Naive B cell (primary cell): Measurements from ENCODE around the gene CFTR. TPM values are rescaled to one million over a fixed set of nuclear protein-coding genes. Genes with fewer than 3 reads are reported as not detected.

Source experiments
- ATAC-seq, 2 donors: fragments of 150-1000 bp; cut with Tn5 transposase; 2 replicates each; pipeline ENCODE4 v1.10.0; 2021; ENCODE audit warnings: low read depth in 2 of 2, mild to moderate bottlenecking in 2 of 2, moderate library complexity in 2 of 2
- DNase-seq: peaks from one replicate; pipeline ENCODE4 v3.0.0; 2022
- H3K27ac Mint-ChIP-seq, 6 donors: one replicate each; pipeline ENCODE4 v1.8.0; 2020 to 2022; ENCODE audit warnings: mild to moderate bottlenecking in 6 of 6, mixed read lengths in 6 of 6, moderate library complexity in 5 of 6, inconsistent platforms in 2 of 6
- H3K27me3 Mint-ChIP-seq, 3 donors: one replicate each; pipeline ENCODE4 v1.8.0; 2021 to 2022; ENCODE audit warnings: mixed read lengths in 3 of 3, mild to moderate bottlenecking in 1 of 3
- H3K36me3 Mint-ChIP-seq, 2 donors: one replicate each; pipeline ENCODE4 v1.8.0; 2020 to 2022; ENCODE audit warnings: mixed read lengths in 2 of 2, inconsistent platforms in 1 of 2, mild to moderate bottlenecking in 1 of 2
- H3K4me1 Mint-ChIP-seq, 3 donors: one replicate each; pipeline ENCODE4 v1.8.0; 2020 to 2022; ENCODE audit warnings: mixed read lengths in 3 of 3, inconsistent platforms in 1 of 3, mild to moderate bottlenecking in 1 of 3, moderate library complexity in 1 of 3
- H3K4me3 Mint-ChIP-seq, 8 donors: one replicate each; pipeline ENCODE4 v1.8.0; 2020 to 2022; ENCODE audit warnings: mild to moderate bottlenecking in 8 of 8, mixed read lengths in 8 of 8, moderate library complexity in 8 of 8, inconsistent platforms in 2 of 8
- H3K9me3 Mint-ChIP-seq, 7 donors: one replicate each; pipeline ENCODE4 v1.8.0; 2020 to 2022; ENCODE audit warnings: mixed read lengths in 7 of 7, mild to moderate bottlenecking in 5 of 7, inconsistent platforms in 2 of 7, moderate library complexity in 1 of 7
- polyA plus RNA-seq, 6 donors: library from polyadenylated mRNA; unstranded; fragments of 300-500 nt; fragmentation: Illumina TruSeq; gene quantifications; one replicate each; pipeline ENCODE4 v1.2.3, GENCODE V29; 2021; ENCODE audit warnings: low read depth in 6 of 6

The CFTR gene
- polyA plus RNA-seq, 6 donors from 2014 or later, result not detected

GRCh38 chr7:117652943-117653680, 173.3 kb downstream of the CFTR start:
- DNase-seq (no peak), ATAC-seq (no peak)
- Mint-ChIP-seq H3K36me3 (no peaks in the 10 kb centered on the region), H3K4me3 (no peak overlapping the region), H3K27me3 (no peaks in the 10 kb centered on the region), H3K9me3 (peaks cover 0 to 5% (median 3%) of the 10 kb centered on the region in 7 donors), H3K4me1 (no peaks in the 10 kb centered on the region), H3K27ac (no peak overlapping the region)

DNA sequence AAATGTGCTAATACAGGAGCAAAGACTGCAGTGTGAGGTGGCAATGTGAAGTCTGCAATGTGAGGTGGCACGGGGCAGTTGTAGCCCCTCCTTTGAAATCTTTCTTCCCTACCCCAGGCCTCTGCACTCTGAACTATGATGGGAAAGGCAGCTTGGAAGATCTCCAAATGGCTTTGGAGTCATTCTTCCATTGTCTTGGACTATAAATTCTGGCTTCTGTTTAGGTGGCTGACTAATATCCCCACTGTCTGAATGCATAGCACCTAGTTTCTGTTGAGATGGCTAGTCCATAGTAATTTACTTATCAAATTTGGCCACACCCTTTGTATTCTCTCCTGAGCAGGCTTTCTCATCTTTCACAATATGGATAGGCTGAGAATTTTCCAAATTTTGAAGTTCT, 175.0 kb downstream of the CFTR start:
- peaks cover 0 to 12% (median 0%) of the 10 kb centered on the region in 7 donors for H3K9me3 Mint-ChIP-seq
- DNase-seq, result no peak
- ATAC-seq, result no peak
- H3K27me3 Mint-ChIP-seq, result no peaks in the 10 kb centered on the region
- no peaks in the 10 kb centered on the region for H3K4me1 Mint-ChIP-seq
- no peaks in the 10 kb centered on the region for H3K36me3 Mint-ChIP-seq
- H3K27ac Mint-ChIP-seq, result no peak overlapping the region
- no peak overlapping the region for H3K4me3 Mint-ChIP-seq

DNA sequence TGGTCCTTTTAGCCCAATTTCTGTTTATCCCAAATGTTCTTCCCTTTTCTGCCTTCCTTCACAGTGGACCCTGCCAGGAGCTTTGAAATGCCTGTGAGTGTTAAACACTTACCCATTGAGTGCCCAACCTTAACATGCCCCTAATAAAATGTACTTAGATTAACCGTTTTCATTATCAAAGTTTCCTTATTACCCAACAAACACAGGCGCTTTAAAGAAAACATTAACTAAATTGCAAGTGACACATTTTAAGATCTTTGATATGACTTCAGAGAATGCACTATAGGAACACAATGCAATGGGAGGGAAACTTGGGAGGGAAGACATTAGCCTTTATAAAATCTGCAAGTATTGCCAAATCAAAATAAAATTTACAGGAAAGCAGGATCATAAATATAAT, 177.0 kb downstream of the CFTR start:
- ATAC-seq (no peak), DNase-seq (no peak)
- Mint-ChIP-seq H3K36me3 (no peaks in the 10 kb centered on the region), H3K27ac (no peak overlapping the region), H3K4me1 (no peaks in the 10 kb centered on the region), H3K27me3 (no peaks in the 10 kb centered on the region), H3K9me3 (peaks cover 0 to 9% (median 0%) of the 10 kb centered on the region in 7 donors), H3K4me3 (no peak overlapping the region)

DNA sequence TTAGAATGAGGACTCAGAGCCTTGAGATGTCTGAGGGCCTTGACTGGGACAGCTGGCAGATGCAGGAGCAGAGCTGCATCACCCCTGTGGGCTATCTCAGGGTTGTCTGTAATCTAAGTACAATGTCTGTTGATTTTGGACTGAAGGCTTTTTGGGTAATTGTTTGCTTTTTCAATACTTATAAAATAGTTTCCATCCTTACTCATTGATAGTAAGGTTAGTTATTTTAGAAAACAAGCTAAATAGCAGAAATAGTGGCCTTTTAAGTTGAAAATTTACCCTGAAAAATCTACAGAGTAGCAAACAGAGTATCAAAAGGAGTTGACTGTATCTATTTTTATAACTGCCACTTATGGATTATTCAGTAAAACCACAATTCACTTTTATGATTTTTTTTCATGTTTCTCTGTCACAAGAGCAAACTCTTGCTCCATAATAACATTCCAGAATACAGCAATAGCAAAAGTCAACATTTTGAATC, 179.7 kb downstream of the CFTR start:
- no peaks in the 10 kb centered on the region for H3K27me3 Mint-ChIP-seq
- H3K9me3 Mint-ChIP-seq, result peaks cover 0 to 14% (median 0%) of the 10 kb centered on the region in 7 donors
- ATAC-seq (no peak), DNase-seq (no peak)
- H3K4me3 Mint-ChIP-seq, result no peak overlapping the region
- H3K27ac Mint-ChIP-seq, result no peak overlapping the region
- H3K4me1 Mint-ChIP-seq, result no peaks in the 10 kb centered on the region
- H3K36me3 Mint-ChIP-seq, result no peaks in the 10 kb centered on the region

DNA sequence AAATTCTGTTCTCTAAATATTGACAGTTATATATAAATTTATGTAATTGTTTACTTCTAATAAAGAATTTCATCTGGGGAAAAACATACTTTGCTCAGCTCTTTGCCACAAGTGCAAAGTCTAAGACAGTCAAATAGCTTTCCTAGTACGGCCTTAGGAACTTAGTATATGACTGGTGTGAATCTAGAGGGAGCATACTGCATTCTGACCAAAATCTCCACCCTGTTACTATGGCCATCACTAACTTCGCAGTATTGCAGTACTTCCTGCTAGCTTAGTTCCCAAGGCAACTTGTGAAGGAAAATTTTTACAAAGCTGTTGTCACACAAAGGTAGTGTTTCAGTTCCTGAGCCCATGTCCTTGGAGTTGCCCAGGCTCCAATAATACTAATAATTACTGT, 181.5 kb downstream of the CFTR start:
- Mint-ChIP-seq H3K4me1 (no peaks in the 10 kb centered on the region), H3K36me3 (no peaks in the 10 kb centered on the region), H3K4me3 (no peak overlapping the region), H3K27ac (no peak overlapping the region), H3K27me3 (no peaks in the 10 kb centered on the region), H3K9me3 (peaks cover 0 to 14% (median 0%) of the 10 kb centered on the region in 7 donors)
- ATAC-seq, result no peak
- no peak for DNase-seq

DNA sequence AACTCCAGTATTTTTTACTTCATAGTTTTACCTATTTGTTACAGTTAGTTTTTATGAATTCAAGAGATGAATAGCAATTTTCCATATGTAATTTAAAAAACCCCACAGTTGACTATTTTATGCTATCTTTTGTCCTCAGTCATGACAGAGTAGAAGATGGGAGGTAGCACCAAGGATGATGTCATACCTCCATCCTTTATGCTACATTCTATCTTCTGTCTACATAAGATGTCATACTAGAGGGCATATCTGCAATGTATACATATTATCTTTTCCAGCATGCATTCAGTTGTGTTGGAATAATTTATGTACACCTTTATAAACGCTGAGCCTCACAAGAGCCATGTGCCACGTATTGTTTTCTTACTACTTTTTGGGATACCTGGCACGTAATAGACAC, 184.2 kb downstream of the CFTR start:
- peaks cover 0 to 7% (median 0%) of the 10 kb centered on the region in 7 donors for H3K9me3 Mint-ChIP-seq
- no peak overlapping the region for H3K4me3 Mint-ChIP-seq
- DNase-seq, result no peak
- H3K27ac Mint-ChIP-seq, result no peak overlapping the region
- H3K4me1 Mint-ChIP-seq, result no peaks in the 10 kb centered on the region
- no peak for ATAC-seq
- no peaks in the 10 kb centered on the region for H3K36me3 Mint-ChIP-seq
- H3K27me3 Mint-ChIP-seq, result no peaks in the 10 kb centered on the region

DNA sequence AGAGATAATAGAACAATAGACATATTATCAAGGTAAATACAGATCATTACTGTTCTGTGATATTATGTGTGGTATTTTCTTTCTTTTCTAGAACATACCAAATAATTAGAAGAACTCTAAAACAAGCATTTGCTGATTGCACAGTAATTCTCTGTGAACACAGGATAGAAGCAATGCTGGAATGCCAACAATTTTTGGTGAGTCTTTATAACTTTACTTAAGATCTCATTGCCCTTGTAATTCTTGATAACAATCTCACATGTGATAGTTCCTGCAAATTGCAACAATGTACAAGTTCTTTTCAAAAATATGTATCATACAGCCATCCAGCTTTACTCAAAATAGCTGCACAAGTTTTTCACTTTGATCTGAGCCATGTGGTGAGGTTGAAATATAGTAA, 185.5 kb downstream of the CFTR start:
- H3K4me3 Mint-ChIP-seq, result no peak overlapping the region
- DNase-seq (no peak), ATAC-seq (no peak)
- H3K4me1 Mint-ChIP-seq, result no peaks in the 10 kb centered on the region
- H3K27ac Mint-ChIP-seq, result no peak overlapping the region
- no peaks in the 10 kb centered on the region for H3K36me3 Mint-ChIP-seq
- peaks cover 0 to 5% (median 0%) of the 10 kb centered on the region in 7 donors for H3K9me3 Mint-ChIP-seq
- H3K27me3 Mint-ChIP-seq, result no peaks in the 10 kb centered on the region

DNA sequence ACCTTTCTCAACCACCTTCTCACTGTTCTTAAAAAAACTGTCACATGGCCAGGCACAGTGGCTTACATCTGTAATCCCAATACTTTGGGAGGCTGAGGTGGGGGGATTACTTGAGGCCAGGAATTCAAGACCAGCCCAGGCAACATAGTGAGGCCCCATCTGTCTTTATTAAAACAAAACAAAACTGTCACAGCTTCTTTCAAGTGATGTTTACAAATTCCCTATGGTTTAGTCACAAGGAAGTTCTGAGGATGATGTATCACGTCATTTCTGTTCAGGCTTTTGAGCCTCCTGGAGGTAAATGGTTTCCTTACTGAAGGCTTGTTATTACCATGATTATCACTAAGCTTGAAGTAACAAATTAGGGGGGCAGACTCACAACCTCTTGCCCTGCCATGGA, 186.2 kb downstream of the CFTR start:
- Mint-ChIP-seq H3K9me3 (peaks cover 0 to 5% (median 1%) of the 10 kb centered on the region in 7 donors), H3K27ac (no peak overlapping the region), H3K27me3 (no peaks in the 10 kb centered on the region), H3K36me3 (no peaks in the 10 kb centered on the region), H3K4me3 (no peak overlapping the region), H3K4me1 (no peaks in the 10 kb centered on the region)
- no peak for DNase-seq
- no peak for ATAC-seq

DNA sequence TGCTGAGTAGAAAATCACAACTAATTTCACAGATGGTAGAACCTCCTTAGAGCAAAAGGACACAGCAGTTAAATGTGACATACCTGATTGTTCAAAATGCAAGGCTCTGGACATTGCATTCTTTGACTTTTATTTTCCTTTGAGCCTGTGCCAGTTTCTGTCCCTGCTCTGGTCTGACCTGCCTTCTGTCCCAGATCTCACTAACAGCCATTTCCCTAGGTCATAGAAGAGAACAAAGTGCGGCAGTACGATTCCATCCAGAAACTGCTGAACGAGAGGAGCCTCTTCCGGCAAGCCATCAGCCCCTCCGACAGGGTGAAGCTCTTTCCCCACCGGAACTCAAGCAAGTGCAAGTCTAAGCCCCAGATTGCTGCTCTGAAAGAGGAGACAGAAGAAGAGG, 186.9 kb downstream of the CFTR start:
- ATAC-seq (no peak), DNase-seq (no peak)
- Mint-ChIP-seq H3K9me3 (peaks cover 0 to 8% (median 1%) of the 10 kb centered on the region in 7 donors), H3K27ac (no peak overlapping the region), H3K36me3 (no peaks in the 10 kb centered on the region), H3K4me3 (no peak overlapping the region), H3K27me3 (no peaks in the 10 kb centered on the region), H3K4me1 (no peaks in the 10 kb centered on the region)

DNA sequence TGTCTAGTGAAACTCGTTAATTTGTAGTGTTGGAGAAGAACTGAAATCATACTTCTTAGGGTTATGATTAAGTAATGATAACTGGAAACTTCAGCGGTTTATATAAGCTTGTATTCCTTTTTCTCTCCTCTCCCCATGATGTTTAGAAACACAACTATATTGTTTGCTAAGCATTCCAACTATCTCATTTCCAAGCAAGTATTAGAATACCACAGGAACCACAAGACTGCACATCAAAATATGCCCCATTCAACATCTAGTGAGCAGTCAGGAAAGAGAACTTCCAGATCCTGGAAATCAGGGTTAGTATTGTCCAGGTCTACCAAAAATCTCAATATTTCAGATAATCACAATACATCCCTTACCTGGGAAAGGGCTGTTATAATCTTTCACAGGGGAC, 187.6 kb downstream of the CFTR start:
- Mint-ChIP-seq H3K9me3 (peaks cover 0 to 12% (median 0%) of the 10 kb centered on the region in 7 donors), H3K27me3 (no peaks in the 10 kb centered on the region), H3K36me3 (no peaks in the 10 kb centered on the region), H3K4me3 (no peak overlapping the region), H3K4me1 (no peaks in the 10 kb centered on the region), H3K27ac (no peak overlapping the region)
- no peak for DNase-seq
- no peak for ATAC-seq

DNA sequence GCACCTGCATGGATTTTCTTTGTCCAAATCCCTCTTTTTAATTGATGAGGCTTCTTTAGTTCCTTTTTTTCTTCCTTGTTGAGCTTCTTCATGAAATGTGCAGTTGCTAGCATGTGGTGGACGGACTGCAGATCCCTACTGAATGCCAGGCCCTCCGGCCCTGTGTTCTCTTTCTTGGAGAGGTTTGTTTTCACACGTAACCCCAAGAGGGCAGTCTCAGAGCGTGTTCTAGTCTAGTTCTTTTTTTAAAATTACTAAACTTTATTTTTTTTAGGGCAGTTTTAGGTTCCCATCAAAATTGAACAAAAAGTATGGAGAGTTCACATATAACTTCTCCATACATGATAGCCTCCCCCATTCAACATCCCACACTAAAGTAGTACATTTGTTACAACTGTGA, 190.0 kb downstream of the CFTR start:
- Mint-ChIP-seq H3K36me3 (no peaks in the 10 kb centered on the region), H3K27ac (no peak overlapping the region), H3K4me3 (no peak overlapping the region), H3K9me3 (peaks cover 0 to 12% (median 0%) of the 10 kb centered on the region in 7 donors), H3K4me1 (no peaks in the 10 kb centered on the region), H3K27me3 (no peaks in the 10 kb centered on the region)
- DNase-seq (no peak), ATAC-seq (no peak)

- DNase-seq (no peak), ATAC-seq (no peak)
- Mint-ChIP-seq H3K36me3 (no peaks in the 10 kb centered on the region), H3K27me3 (no peaks in the 10 kb centered on the region), H3K27ac (no peak overlapping the region), H3K4me3 (no peak overlapping the region), H3K4me1 (no peaks in the 10 kb centered on the region), H3K9me3 (peaks cover 0 to 12% (median 0%) of the 10 kb centered on the region in 7 donors)
These were observed 192.6 kb downstream of the CFTR start for GRCh38 chr7:117672453-117672852.

DNA sequence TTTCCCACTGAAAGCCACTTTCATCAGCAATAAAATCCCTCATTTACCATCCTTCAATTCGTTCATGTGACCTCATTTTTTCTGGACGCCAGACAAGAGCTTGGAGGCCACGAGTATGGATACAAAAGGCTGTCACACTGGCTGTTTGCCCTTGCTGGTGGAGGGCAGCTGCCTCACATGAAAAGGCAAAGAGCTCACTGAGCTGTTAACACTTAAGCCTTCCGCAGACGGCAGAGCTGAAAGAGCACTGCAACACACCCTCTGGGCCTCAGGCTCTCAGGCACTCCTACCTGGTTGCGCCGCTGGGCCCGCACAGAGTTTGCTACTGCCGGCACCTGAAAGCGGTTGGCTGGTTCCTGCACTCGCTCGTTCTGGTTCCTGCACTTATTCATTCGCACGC, 193.5 kb downstream of the CFTR start:
- Mint-ChIP-seq H3K9me3 (peaks cover 0 to 12% (median 0%) of the 10 kb centered on the region in 7 donors), H3K4me3 (no peak overlapping the region), H3K36me3 (no peaks in the 10 kb centered on the region), H3K27me3 (no peaks in the 10 kb centered on the region), H3K4me1 (no peaks in the 10 kb centered on the region), H3K27ac (no peak overlapping the region)
- no peak for DNase-seq
- ATAC-seq, result no peak

- ATAC-seq (no peak), DNase-seq (no peak)
- H3K27ac Mint-ChIP-seq, result no peak overlapping the region
- H3K36me3 Mint-ChIP-seq, result no peaks in the 10 kb centered on the region
- no peak overlapping the region for H3K4me3 Mint-ChIP-seq
- H3K27me3 Mint-ChIP-seq, result no peaks in the 10 kb centered on the region
- peaks cover 0 to 12% (median 0%) of the 10 kb centered on the region in 7 donors for H3K9me3 Mint-ChIP-seq
- no peaks in the 10 kb centered on the region for H3K4me1 Mint-ChIP-seq
These were observed 194.0 kb downstream of the CFTR start for GRCh38 chr7:117673839-117674238.
